Activated T-helper 2 cell treated with anti-CD3 and anti-CD28 coated beads, Interferon-gamma antibody, Interleukin-2, Interleukin-4, amounts not matched to agents 10 μg/mL and 5 μg/mL and 100 μg/mL, durations not matched to agents 14 hours and 24 hours and 36 hours (primary cell): ENCODE measurements around the gene NTRK2. TPM values are rescaled to one million over a fixed set of nuclear protein-coding genes. Genes with fewer than 3 reads are reported as not detected.

Experiments
- DNase-seq: peaks from one replicate; pipeline ENCODE4 v3.0.0; 2021; ENCODE audit warnings: low spot score
- H3K27ac Mint-ChIP-seq: one replicate; pipeline ENCODE4 v1.8.0; 2021; ENCODE audit warnings: mixed read lengths
- H3K27me3 Mint-ChIP-seq: one replicate; pipeline ENCODE4 v1.8.0; 2021; ENCODE audit warnings: low read depth, mixed read lengths
- H3K36me3 Mint-ChIP-seq: one replicate; pipeline ENCODE4 v1.8.0; 2021; ENCODE audit warnings: low read depth, mixed read lengths
- H3K4me1 Mint-ChIP-seq: one replicate; pipeline ENCODE4 v1.8.0; 2021; ENCODE audit warnings: low read depth, mixed read lengths
- H3K4me3 Mint-ChIP-seq: one replicate; pipeline ENCODE4 v1.8.0; 2021; ENCODE audit warnings: low read depth, mild to moderate bottlenecking, moderate library complexity, mixed read lengths
- H3K9me3 Mint-ChIP-seq: one replicate; pipeline ENCODE4 v1.8.0; 2021; ENCODE audit warnings: mixed read lengths
- intact Hi-C: fragments of 100-400 bp; cut with micrococcal nuclease; formaldehyde crosslinking; loops from one replicate; pipeline ENCODE4 v1.15.1; 2023
- total RNA-seq: library from RNA; stranded (reverse); gene quantifications from 2 replicates; pipeline ENCODE4 v1.2.3, GENCODE V29; 2022

Gene NTRK2
- total RNA-seq, 1 donor from 2014 or later = 1.6 TPM

DNA sequence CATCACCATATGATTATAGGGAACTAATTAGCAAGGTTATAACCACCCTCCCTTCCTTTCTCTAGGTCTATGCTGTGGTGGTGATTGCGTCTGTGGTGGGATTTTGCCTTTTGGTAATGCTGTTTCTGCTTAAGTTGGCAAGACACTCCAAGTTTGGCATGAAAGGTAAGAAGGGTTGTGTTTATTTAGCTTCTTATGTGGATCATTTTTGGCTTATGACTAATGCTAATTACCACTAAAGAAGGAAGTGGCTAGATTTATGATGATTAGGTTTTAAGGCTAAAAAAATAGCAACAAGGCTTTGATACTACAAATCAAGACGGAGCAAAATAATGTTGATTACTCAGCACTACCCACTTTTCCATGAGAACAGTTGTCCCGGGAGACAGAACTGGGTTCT lies 82.4 kb downstream of the NTRK2 start:
- no peak for DNase-seq
- intact Hi-C loops = loop anchor here (5.0 kb wide), 1 partner anchor 40 kb away; no protein-coding TSS in a partner anchor
- no peaks in the 10 kb centered on the region for H3K27me3 Mint-ChIP-seq
- H3K27ac Mint-ChIP-seq = no peak overlapping the region
- H3K36me3 Mint-ChIP-seq = no peaks in the 10 kb centered on the region
- no peaks in the 10 kb centered on the region for H3K9me3 Mint-ChIP-seq
- H3K4me1 Mint-ChIP-seq = peaks cover 26% of the 10 kb centered on the region
- H3K4me3 Mint-ChIP-seq = no peak overlapping the region

DNA sequence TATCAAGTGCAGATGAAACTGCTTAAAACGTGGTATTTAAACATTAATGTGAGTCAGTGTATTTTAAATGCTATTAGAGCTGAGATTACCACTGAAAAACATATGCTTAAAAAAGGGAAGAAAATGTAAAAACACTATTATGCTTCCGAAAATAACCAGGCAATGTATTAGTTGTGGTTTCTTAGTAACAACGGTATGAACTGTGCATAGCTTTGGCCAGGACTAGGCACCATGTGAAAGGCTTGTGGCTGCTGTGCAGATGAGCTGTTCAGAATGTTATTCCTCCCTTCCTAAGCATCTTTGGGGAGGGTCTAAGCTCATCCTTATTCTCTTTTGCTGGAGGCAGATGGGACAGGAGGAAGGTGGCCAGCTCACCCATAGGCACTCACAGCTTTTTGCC lies 84.9 kb downstream of the NTRK2 start:
- Mint-ChIP-seq H3K4me1 (peaks cover 31% of the 10 kb centered on the region), H3K27me3 (no peaks in the 10 kb centered on the region), H3K27ac (peak overlapping the region; percentile 58), H3K9me3 (no peaks in the 10 kb centered on the region), H3K4me3 (no peak overlapping the region), H3K36me3 (no peaks in the 10 kb centered on the region)
- intact Hi-C loops = loop anchor here (5.0 kb wide), 1 partner anchor 42 kb away; no protein-coding TSS in a partner anchor
- no peak for DNase-seq

DNA sequence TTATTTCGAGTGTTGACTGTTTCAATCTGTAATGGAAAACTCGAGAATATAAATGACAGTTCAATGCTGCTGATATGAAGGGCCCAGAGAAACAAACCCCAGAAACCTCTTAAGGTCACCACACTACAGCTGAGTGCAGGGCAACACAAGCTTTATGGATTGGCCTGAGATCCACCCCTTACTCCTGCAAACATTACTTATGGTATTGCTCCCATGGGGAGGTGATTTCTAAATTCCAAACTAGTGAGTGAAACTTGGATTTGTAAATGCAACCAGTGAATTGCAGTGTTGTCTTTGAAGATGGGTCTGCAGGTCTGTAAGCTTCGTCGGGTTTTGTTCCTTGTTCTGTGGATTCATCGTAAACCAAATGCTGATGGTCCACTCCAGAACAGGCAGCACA lies 85.4 kb downstream of the NTRK2 start:
- no peaks in the 10 kb centered on the region for H3K27me3 Mint-ChIP-seq
- intact Hi-C loops = loop anchor here (5.0 kb wide), 1 partner anchor 43 kb away; no protein-coding TSS in a partner anchor
- H3K4me3 Mint-ChIP-seq = no peak overlapping the region
- no peaks in the 10 kb centered on the region for H3K9me3 Mint-ChIP-seq
- peaks cover 36% of the 10 kb centered on the region for H3K4me1 Mint-ChIP-seq
- no peaks in the 10 kb centered on the region for H3K36me3 Mint-ChIP-seq
- peak overlapping the region; percentile 58 for H3K27ac Mint-ChIP-seq
- no peak for DNase-seq

DNA sequence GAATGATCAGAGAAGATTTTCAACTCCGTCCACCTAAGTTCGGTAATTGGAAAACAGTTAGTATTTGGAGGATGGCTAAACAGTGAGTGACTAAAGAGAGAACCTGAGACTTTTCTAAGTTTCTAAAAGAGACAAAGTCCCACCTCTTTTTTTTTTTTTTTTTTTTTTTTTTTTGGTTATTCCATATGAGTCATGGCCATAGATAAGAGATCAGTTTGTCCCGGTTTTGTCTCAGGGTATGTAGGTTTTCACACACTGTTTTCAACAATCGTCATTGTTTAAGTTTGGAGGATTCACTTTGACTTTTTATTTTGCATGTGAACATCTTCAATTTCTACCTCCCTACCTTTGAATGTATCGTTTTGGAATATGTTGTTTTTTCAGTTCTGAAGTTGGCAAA lies 85.9 kb downstream of the NTRK2 start:
- Mint-ChIP-seq H3K27ac (peak overlapping the region; percentile 58), H3K4me1 (peaks cover 35% of the 10 kb centered on the region), H3K27me3 (no peaks in the 10 kb centered on the region), H3K9me3 (no peaks in the 10 kb centered on the region), H3K4me3 (no peak overlapping the region), H3K36me3 (no peaks in the 10 kb centered on the region)
- DNase-seq = no peak
- intact Hi-C loops = no loop called here

DNA sequence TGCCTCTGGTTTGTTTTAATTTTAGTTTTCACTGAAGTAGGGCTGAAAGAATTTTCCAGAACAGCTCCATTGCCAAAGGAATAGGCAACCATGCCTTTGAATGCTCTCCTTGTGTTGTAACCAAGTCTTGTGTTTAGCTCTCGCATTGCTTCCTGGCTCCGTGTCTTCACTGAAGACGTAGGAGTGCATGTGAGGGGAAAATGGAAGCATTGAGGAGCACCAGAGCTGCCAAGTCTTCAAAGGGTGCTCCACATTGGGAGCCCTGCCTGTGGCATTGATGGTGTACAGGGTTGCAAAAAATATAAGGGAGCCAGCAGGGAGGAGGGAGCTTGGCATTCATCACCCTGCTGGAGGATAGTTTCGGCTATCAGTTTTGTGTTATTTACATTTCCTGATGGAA lies 86.6 kb downstream of the NTRK2 start:
- Mint-ChIP-seq H3K27ac (no peak overlapping the region), H3K4me3 (no peak overlapping the region), H3K27me3 (no peaks in the 10 kb centered on the region), H3K4me1 (peaks cover 39% of the 10 kb centered on the region), H3K9me3 (no peaks in the 10 kb centered on the region), H3K36me3 (peaks cover 1% of the 10 kb centered on the region)
- intact Hi-C loops = no loop called here
- no peak for DNase-seq

DNA sequence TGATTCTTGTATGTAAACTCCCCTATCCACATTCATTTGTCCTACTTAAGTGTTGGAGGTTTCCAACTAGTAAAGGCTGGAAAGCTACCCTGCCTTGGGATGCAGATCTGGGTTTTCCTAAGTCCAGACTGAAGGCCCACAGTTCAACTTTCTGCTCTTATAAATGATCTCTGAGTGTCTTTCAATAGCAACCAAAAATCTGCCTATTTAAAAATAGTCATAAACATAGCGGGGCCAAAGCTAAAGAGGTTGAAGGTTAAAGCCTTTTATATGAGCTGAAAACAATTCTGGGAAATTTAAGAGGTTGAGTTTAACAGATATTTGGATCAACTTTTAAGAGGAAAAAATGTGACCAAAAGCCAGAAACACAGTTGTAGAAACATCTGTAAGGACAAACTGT lies 87.2 kb downstream of the NTRK2 start:
- intact Hi-C loops = no loop called here
- no peak overlapping the region for H3K27ac Mint-ChIP-seq
- no peak for DNase-seq
- no peaks in the 10 kb centered on the region for H3K27me3 Mint-ChIP-seq
- H3K36me3 Mint-ChIP-seq = peaks cover 5% of the 10 kb centered on the region
- H3K4me1 Mint-ChIP-seq = peaks cover 39% of the 10 kb centered on the region
- H3K4me3 Mint-ChIP-seq = no peak overlapping the region
- peaks cover 4% of the 10 kb centered on the region for H3K9me3 Mint-ChIP-seq

DNA sequence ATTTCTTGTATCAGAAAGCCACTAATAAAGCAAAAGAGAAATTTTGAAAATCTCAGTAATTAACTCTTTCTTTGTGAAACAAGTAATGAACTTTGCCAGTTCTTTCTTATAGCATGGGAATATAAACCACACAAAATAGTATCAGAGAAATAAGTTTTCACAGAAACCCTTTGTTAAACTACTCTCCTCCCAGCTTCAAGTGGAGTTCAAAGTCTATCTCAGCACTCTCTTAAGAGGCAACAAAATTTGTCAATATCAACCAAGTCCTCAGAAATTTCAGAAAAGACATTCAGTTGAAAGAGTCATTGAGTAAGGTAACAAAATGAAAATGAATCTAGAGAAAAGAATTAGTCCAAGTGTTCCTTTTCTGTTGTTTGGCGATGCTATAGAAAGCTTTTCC lies 89.3 kb downstream of the NTRK2 start:
- Mint-ChIP-seq H3K4me1 (peaks cover 34% of the 10 kb centered on the region), H3K9me3 (peaks cover 4% of the 10 kb centered on the region), H3K4me3 (no peak overlapping the region), H3K27ac (peak overlapping the region; percentile 79), H3K27me3 (no peaks in the 10 kb centered on the region), H3K36me3 (peaks cover 5% of the 10 kb centered on the region)
- intact Hi-C loops = no loop called here
- DNase-seq = no peak

DNA sequence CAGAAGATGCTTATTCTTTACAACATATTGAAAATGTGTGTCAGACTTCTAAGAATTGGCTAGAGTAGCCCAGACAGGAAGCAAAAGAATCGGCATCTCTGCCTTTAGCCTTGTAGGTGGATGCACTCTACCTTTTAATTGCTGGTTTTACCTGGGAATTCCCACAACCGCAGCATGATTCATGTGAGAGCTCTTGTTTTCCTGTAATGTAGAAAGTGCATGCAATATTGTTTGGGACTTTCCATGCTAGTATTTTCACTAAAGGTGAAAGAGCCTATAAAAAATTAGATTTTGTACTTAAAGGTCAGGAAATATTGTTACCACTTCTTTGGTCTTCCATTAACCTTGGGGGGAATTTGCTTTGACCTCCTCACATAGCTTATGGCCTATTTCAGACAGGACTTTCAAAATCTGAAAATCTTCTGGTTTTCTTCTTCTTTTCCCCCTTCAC lies 89.8 kb downstream of the NTRK2 start:
- no peak overlapping the region for H3K4me3 Mint-ChIP-seq
- DNase-seq = no peak
- H3K9me3 Mint-ChIP-seq = peaks cover 4% of the 10 kb centered on the region
- H3K27ac Mint-ChIP-seq = peak overlapping the region; percentile 79
- intact Hi-C loops = no loop called here
- H3K27me3 Mint-ChIP-seq = no peaks in the 10 kb centered on the region
- peaks cover 5% of the 10 kb centered on the region for H3K36me3 Mint-ChIP-seq
- H3K4me1 Mint-ChIP-seq = peaks cover 33% of the 10 kb centered on the region

DNA sequence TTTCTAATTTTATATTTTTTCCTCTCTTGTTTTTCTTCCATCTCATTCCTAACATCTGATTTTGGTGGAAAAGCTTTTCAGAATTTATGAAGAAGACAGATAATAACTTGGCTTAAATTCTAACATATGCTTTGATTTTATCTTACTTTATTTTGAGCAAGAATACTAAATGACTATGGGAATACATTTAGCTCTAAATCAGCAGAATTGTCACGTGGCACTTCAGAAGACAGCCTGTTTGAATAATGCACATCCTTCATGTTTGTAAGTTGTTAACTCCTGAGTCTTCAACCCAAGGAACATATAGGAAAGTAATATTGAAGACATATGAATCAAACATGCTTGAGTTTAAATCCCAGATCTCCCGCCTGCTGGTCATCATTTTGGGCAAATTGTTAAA lies 90.3 kb downstream of the NTRK2 start:
- Mint-ChIP-seq H3K27me3 (no peaks in the 10 kb centered on the region), H3K4me1 (peaks cover 28% of the 10 kb centered on the region), H3K9me3 (peaks cover 4% of the 10 kb centered on the region), H3K4me3 (no peak overlapping the region), H3K27ac (peak overlapping the region; percentile 74), H3K36me3 (peaks cover 5% of the 10 kb centered on the region)
- DNase-seq = no peak
- intact Hi-C loops = no loop called here

DNA sequence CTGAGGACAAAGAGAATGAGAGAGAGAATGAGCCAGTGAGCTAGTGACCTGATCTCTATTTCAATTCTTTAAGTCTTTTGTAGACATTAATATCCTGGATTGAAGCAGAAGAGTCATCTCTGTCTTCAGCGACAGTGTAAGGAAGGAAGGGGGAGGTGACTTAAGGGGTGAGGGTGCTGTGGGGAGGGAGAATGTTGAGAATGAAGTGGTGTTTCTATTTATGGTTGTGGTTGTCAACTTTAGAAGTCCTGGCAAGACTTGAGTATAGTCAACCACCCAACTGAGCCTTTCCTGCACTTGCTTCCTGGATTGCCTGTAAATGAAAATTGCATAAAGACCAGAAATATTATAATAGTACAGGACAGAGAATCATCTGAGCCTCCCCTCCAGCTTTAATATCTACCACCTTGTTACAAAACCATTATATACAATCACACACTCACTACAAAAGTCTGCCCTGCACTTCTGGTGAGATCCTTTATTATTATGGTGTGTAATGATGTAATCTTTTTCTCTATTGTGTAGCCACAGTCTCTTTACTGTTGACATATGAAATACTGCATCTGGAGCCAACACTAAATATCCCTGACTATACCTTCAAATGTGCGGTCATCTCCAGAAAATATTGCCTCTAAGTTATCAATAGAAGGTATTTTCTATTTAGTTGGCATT lies 91.7 kb downstream of the NTRK2 start:
- H3K9me3 Mint-ChIP-seq = peaks cover 4% of the 10 kb centered on the region
- peaks cover 19% of the 10 kb centered on the region for H3K4me1 Mint-ChIP-seq
- no peak overlapping the region for H3K4me3 Mint-ChIP-seq
- intact Hi-C loops = no loop called here
- no peaks in the 10 kb centered on the region for H3K27me3 Mint-ChIP-seq
- H3K27ac Mint-ChIP-seq = peak overlapping the region; percentile 30
- DNase-seq = no peak
- peaks cover 5% of the 10 kb centered on the region for H3K36me3 Mint-ChIP-seq

DNA sequence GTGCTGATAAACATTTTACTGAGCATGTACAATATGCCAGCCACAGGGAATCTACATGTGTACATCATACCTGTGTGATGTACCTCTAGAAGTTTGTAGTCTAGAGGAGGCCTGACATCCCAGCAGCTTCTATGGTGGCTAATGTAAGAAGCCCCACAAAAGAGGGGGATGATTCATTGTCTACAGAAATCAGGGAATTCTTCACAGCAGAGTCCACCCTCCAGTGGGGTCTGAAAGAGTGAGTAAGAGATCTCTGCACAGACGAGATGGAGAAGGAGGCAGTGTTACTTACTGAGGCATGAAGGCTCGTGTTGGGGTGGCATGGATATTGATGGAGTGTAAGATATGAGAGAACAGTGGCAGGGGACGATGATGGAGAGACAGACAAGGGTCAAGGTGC lies 103.0 kb downstream of the NTRK2 start:
- no peak overlapping the region for H3K27ac Mint-ChIP-seq
- H3K4me1 Mint-ChIP-seq = no peaks in the 10 kb centered on the region
- H3K4me3 Mint-ChIP-seq = no peak overlapping the region
- H3K27me3 Mint-ChIP-seq = no peaks in the 10 kb centered on the region
- H3K9me3 Mint-ChIP-seq = no peaks in the 10 kb centered on the region
- intact Hi-C loops = no loop called here
- no peaks in the 10 kb centered on the region for H3K36me3 Mint-ChIP-seq
- no peak for DNase-seq

DNA sequence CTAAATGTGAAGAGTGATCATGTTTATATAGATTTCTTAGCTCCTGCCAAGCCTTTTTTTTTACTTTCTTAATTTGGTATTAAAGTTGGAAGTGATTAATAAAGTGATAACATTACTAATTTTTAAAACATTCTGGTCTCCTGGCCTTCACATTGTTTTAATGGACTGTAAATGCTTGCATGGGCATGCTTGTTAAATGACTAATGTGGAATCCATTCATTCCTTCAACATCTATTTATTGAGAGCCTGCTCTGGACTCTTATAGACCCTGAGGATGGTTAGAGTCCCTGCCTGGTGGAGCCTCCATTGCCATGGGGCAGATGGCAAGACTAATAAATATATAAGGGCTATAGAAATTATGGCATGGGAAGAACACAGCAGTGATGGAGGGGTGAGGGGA lies 103.5 kb downstream of the NTRK2 start:
- Mint-ChIP-seq H3K4me1 (no peaks in the 10 kb centered on the region), H3K36me3 (no peaks in the 10 kb centered on the region), H3K27ac (no peak overlapping the region), H3K9me3 (no peaks in the 10 kb centered on the region), H3K4me3 (no peak overlapping the region), H3K27me3 (no peaks in the 10 kb centered on the region)
- no peak for DNase-seq
- intact Hi-C loops = no loop called here

DNA sequence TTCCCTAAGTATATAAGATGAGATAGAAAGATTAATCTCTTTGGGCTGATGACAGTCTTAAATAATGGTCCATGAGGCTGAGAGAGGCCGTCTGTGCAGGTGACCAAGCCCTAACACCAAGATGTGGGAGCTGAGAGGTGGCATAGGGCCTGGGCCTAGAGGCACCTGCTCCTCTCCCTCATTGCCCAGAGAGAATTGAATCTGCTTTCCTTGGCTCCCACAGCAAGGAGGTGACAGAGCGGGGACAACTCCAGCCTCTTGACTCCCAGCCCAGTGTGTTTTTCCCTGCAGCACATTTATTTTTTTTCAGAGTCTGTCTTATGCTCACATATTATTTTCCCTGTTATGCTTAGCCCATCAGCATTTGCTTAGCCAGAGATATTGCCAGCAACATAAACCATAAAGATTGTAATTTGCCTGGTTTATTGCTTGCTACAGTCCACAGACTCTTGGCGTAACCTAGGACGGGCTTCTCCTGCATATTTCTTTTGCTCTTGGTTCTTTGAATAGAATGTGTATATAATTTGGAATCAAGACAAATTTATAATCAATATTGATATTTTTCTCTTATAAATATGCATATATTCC lies 105.6 kb downstream of the NTRK2 start:
- no peaks in the 10 kb centered on the region for H3K36me3 Mint-ChIP-seq
- H3K27ac Mint-ChIP-seq = no peak overlapping the region
- DNase-seq = no peak
- intact Hi-C loops = no loop called here
- no peaks in the 10 kb centered on the region for H3K4me1 Mint-ChIP-seq
- H3K9me3 Mint-ChIP-seq = no peaks in the 10 kb centered on the region
- H3K27me3 Mint-ChIP-seq = no peaks in the 10 kb centered on the region
- H3K4me3 Mint-ChIP-seq = no peak overlapping the region
